ENCODE data around the gene CCND2. TPM values are rescaled to one million over a fixed set of nuclear protein-coding genes. Genes with fewer than 3 reads are reported as not detected.

Gene CCND2
- total RNA-seq, 3 donors from 2014 or later, result 43.3 to 72.8 (median 53.7) TPM

- no peak for DNase-seq (ENCODE audit: low spot score in 2 of 2)
- H3K4me3 ChIP-seq, result no peak overlapping the region
- no peaks in the 10 kb centered on the region for H3K36me3 ChIP-seq
- H3K27me3 ChIP-seq, result peaks cover 0 to 10% of the 10 kb centered on the region in 2 donors
- H3K27ac ChIP-seq, result no peak overlapping the region
- H3K4me1 ChIP-seq, result no peaks in the 10 kb centered on the region
- intact Hi-C loops (cut with DNase I; ENCODE audit: low total_unique reads), result no loop called here
- H3K9me3 ChIP-seq, result no peaks in the 10 kb centered on the region
- no peak for TF ChIP-seq POLR2AphosphoS5 (IDR thresholded peaks at IDR 0.05)
- TF ChIP-seq, protein P1, sequence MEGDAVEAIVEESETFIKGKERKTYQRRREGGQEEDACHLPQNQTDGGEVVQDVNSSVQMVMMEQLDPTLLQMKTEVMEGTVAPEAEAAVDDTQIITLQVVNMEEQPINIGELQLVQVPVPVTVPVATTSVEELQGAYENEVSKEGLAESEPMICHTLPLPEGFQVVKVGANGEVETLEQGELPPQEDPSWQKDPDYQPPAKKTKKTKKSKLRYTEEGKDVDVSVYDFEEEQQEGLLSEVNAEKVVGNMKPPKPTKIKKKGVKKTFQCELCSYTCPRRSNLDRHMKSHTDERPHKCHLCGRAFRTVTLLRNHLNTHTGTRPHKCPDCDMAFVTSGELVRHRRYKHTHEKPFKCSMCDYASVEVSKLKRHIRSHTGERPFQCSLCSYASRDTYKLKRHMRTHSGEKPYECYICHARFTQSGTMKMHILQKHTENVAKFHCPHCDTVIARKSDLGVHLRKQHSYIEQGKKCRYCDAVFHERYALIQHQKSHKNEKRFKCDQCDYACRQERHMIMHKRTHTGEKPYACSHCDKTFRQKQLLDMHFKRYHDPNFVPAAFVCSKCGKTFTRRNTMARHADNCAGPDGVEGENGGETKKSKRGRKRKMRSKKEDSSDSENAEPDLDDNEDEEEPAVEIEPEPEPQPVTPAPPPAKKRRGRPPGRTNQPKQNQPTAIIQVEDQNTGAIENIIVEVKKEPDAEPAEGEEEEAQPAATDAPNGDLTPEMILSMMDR (IDR thresholded peaks at IDR 0.05), result no peak
- TF ChIP-seq POLR2A (IDR thresholded peaks at IDR 0.05), result no peak
Measured at GRCh38 chr12:4245446-4245845, 28.1 kb upstream of the CCND2 start.

DNA sequence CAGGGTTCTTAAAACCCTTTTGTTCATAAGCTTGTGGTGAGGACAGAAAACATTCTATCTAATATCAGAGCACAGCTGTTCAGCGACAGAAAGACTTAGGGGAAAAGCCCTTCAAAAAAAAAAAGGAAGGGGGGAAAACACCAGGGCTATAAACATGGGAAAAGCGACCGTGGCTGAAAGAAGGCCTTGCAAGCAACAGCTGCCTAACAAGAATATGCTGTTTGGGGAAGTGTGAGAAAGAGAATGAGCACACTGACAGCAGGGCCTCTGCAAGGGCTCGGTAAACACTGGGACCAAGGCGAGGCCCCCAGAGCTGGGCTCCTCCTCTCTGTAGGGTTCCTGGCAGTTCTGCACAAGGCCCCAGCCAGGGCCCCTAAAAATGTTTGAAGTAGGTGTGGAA lies 27.4 kb upstream of the CCND2 start:
- no peak overlapping the region for H3K4me3 ChIP-seq
- no peak for DNase-seq (ENCODE audit: low spot score in 2 of 2)
- intact Hi-C loops (cut with DNase I; ENCODE audit: low total_unique reads), result no loop called here
- H3K36me3 ChIP-seq, result no peaks in the 10 kb centered on the region
- TF ChIP-seq, protein P1 (IDR thresholded peaks at IDR 0.05), result no peak
- TF ChIP-seq POLR2A (IDR thresholded peaks at IDR 0.05), result no peak
- no peak for TF ChIP-seq POLR2AphosphoS5 (IDR thresholded peaks at IDR 0.05)
- no peak overlapping the region for H3K27ac ChIP-seq
- no peaks in the 10 kb centered on the region for H3K9me3 ChIP-seq
- no peaks in the 10 kb centered on the region for H3K4me1 ChIP-seq
- peaks cover 0 to 6% of the 10 kb centered on the region in 2 donors for H3K27me3 ChIP-seq

- H3K36me3 ChIP-seq, result no peaks in the 10 kb centered on the region
- H3K27me3 ChIP-seq, result peaks cover 0 to 10% of the 10 kb centered on the region in 2 donors
- no peaks in the 10 kb centered on the region for H3K4me1 ChIP-seq
- no peak for DNase-seq (ENCODE audit: low spot score in 2 of 2)
- intact Hi-C loops (cut with DNase I; ENCODE audit: low total_unique reads), result no loop called here
- no peak overlapping the region for H3K4me3 ChIP-seq
- H3K9me3 ChIP-seq, result no peaks in the 10 kb centered on the region
- no peak overlapping the region for H3K27ac ChIP-seq
- TF ChIP-seq POLR2A (IDR thresholded peaks at IDR 0.05), result no peak
- TF ChIP-seq, protein P1 (IDR thresholded peaks at IDR 0.05), result no peak
- no peak for TF ChIP-seq POLR2AphosphoS5 (IDR thresholded peaks at IDR 0.05)
Measured at GRCh38 chr12:4250691-4251090, 22.9 kb upstream of the CCND2 start.

- no peak overlapping the region for H3K27ac ChIP-seq
- H3K4me3 ChIP-seq, result no peak overlapping the region
- no peaks in the 10 kb centered on the region for H3K4me1 ChIP-seq
- TF ChIP-seq POLR2AphosphoS5 (IDR thresholded peaks at IDR 0.05) (no peak), POLR2A (IDR thresholded peaks at IDR 0.05) (no peak)
- TF ChIP-seq, protein P1 (IDR thresholded peaks at IDR 0.05), result no peak
- intact Hi-C loops (cut with DNase I; ENCODE audit: low total_unique reads), result no loop called here
- no peak for DNase-seq (ENCODE audit: low spot score in 2 of 2)
- no peaks in the 10 kb centered on the region for H3K36me3 ChIP-seq
- no peaks in the 10 kb centered on the region for H3K9me3 ChIP-seq
- H3K27me3 ChIP-seq, result peaks cover 0 to 10% of the 10 kb centered on the region in 2 donors
Measured at GRCh38 chr12:4251216-4251891, 22.2 kb upstream of the CCND2 start.

GRCh38 chr12:4251967-4252366 lies 21.6 kb upstream of the CCND2 start:
- H3K9me3 ChIP-seq, result no peaks in the 10 kb centered on the region
- H3K27me3 ChIP-seq, result peaks cover 0 to 10% of the 10 kb centered on the region in 2 donors
- intact Hi-C loops (cut with DNase I; ENCODE audit: low total_unique reads), result no loop called here
- no peak overlapping the region for H3K27ac ChIP-seq
- no peaks in the 10 kb centered on the region for H3K4me1 ChIP-seq
- TF ChIP-seq, protein P1 (IDR thresholded peaks at IDR 0.05), result no peak
- TF ChIP-seq POLR2AphosphoS5 (IDR thresholded peaks at IDR 0.05), result no peak
- no peak for TF ChIP-seq POLR2A (IDR thresholded peaks at IDR 0.05)
- no peak overlapping the region for H3K4me3 ChIP-seq
- no peaks in the 10 kb centered on the region for H3K36me3 ChIP-seq
- DNase-seq (ENCODE audit: low spot score in 2 of 2), result no peak

Measured in breast epithelium (tissue), 4 donors.